Gastroesophageal sphincter (tissue), 4 donors: Measurements from ENCODE around the gene KCNJ1. TPM values are rescaled to one million over a fixed set of nuclear protein-coding genes. Genes with fewer than 3 reads are reported as not detected.

Experiments
- ATAC-seq: fragments of 150-250 bp; one replicate; pipeline ENCODE4 v1.9.1; 2016; ENCODE audit warnings: mild to moderate bottlenecking, moderate library complexity
- H3K27ac ChIP-seq, 4 donors: fragments of 200-600 bp; sonication (generic) in 3 of 4; 1 replicate in 3 of 4; 2 replicates in 1 of 4; pipeline ENCODE4 v1.5.1; 2016 to 2019
- H3K27me3 ChIP-seq: fragments of 200-600 bp; sonication (generic); one replicate; pipeline ENCODE4 v1.5.1; 2019
- H3K36me3 ChIP-seq, 2 donors: fragments of 200-600 bp; sonication (generic); one replicate each; pipeline ENCODE4 v1.5.1; 2019; ENCODE audit warnings: control low read depth in 1 of 2
- H3K4me1 ChIP-seq, 3 donors: fragments of 200-600 bp; sonication (generic); 1 replicate in 2 of 3; 2 replicates in 1 of 3; pipeline ENCODE4 v1.5.1; 2016 to 2019; ENCODE audit warnings: control low read depth in 2 of 3
- H3K4me3 ChIP-seq, 2 donors: fragments of 200-600 bp; sonication (generic); one replicate each; pipeline ENCODE4 v1.5.1; 2019; ENCODE audit warnings: mild to moderate bottlenecking in 1 of 2, moderate library complexity in 1 of 2
- H3K9me3 ChIP-seq, 3 donors: fragments of 200-600 bp; sonication (generic); one replicate each; pipeline ENCODE4 v1.5.1; 2017 to 2019; ENCODE audit warnings: control low read depth in 2 of 3
- CTCF ChIP-seq, 4 experiments: fragments of 200-600 bp in 2 of 4; fragments of 450-650 bp in 2 of 4; sonication (generic) in 1 of 4; IDR thresholded peaks; one replicate each; pipeline ENCODE4 v1.5.1; 2017 to 2019; ENCODE audit warnings: antibody characterized with exemption in 4 of 4, mild to moderate bottlenecking in 2 of 4, moderate library complexity in 2 of 4
- EP300 ChIP-seq: sonication (generic); formaldehyde crosslinking; IDR thresholded peaks from one replicate; pipeline ENCODE4 v1.6.1; 2017; ENCODE audit warnings: antibody characterized with exemption, mild to moderate bottlenecking
- POLR2A ChIP-seq, 2 donors: fragments of 450-650 bp; IDR thresholded peaks; one replicate each; pipeline ENCODE4 v1.6.1; 2017; ENCODE audit warnings: antibody characterized with exemption in 2 of 2, mild to moderate bottlenecking in 2 of 2, moderate library complexity in 1 of 2
- POLR2AphosphoS5 ChIP-seq: sonication (generic); formaldehyde crosslinking; IDR thresholded peaks from one replicate; pipeline ENCODE4 v1.6.1; 2017; ENCODE audit warnings: antibody characterized with exemption
- WGBS, 2 donors: methylation state at CpG; one replicate each; pipeline ENCODE4 v1.1.5; 2018; ENCODE audit warnings: low coverage in 1 of 2; 5-methylcytosine and 5-hydroxymethylcytosine counted together
- total RNA-seq, 4 donors: library from RNA; depleted of rRNA; stranded (reverse); fragments of >200 nt; gene quantifications; one replicate each; pipeline ENCODE4 v1.1.0, GENCODE V29; 2016

The KCNJ1 gene
- total RNA-seq, 4 donors from 2014 or later = 0.27 TPM; not detected in 3

- no peaks in the 10 kb centered on the region for H3K36me3 ChIP-seq
- no peaks in the 10 kb centered on the region for H3K27me3 ChIP-seq
- no peak for ATAC-seq
- H3K27ac ChIP-seq = no peak overlapping the region
- no peaks in the 10 kb centered on the region for H3K9me3 ChIP-seq
- TF ChIP-seq POLR2A (IDR thresholded peaks at IDR 0.05) (no peak), CTCF (IDR thresholded peaks at IDR 0.05) (no peak), POLR2AphosphoS5 (no peak), EP300 (no peak)
- no peak overlapping the region for H3K4me3 ChIP-seq
- no peaks in the 10 kb centered on the region for H3K4me1 ChIP-seq
- 94 to 100% methylated on average over 4 to 6 of the region's 10 CpGs for WGBS, 2 donors
Observed at GRCh38 chr11:128868841-128869671, 2.0 kb upstream of the KCNJ1 start.

DNA sequence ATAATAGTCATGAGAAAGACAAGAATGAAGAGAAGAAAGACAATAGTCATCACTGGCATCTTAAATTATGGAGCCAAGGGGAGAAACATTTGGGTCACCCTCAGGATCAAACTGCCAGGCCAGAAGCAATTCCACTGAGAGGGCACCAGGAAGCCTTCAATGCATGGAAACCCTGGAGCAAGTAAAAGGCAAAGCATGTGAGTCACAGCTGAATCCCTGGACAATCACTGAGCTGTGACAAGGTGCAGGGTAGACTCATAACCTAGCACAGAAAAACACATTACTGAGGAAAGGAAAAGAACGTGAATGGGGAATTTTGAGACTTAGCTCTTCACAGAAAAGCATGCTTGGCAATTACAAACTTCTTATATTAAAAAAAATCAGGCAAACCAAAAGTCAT lies 1.6 kb downstream of the KCNJ1 start:
- H3K36me3 ChIP-seq = no peaks in the 10 kb centered on the region
- no peak overlapping the region for H3K27ac ChIP-seq
- H3K4me1 ChIP-seq = no peaks in the 10 kb centered on the region
- TF ChIP-seq EP300 (no peak), CTCF (IDR thresholded peaks at IDR 0.05) (no peak), POLR2AphosphoS5 (no peak), POLR2A (IDR thresholded peaks at IDR 0.05) (no peak)
- H3K4me3 ChIP-seq = no peak overlapping the region
- H3K9me3 ChIP-seq = no peaks in the 10 kb centered on the region
- no peak for ATAC-seq
- H3K27me3 ChIP-seq = no peaks in the 10 kb centered on the region
- 84 to 88% methylated on average over 1 of the region's 1 CpG for WGBS, 2 donors

DNA sequence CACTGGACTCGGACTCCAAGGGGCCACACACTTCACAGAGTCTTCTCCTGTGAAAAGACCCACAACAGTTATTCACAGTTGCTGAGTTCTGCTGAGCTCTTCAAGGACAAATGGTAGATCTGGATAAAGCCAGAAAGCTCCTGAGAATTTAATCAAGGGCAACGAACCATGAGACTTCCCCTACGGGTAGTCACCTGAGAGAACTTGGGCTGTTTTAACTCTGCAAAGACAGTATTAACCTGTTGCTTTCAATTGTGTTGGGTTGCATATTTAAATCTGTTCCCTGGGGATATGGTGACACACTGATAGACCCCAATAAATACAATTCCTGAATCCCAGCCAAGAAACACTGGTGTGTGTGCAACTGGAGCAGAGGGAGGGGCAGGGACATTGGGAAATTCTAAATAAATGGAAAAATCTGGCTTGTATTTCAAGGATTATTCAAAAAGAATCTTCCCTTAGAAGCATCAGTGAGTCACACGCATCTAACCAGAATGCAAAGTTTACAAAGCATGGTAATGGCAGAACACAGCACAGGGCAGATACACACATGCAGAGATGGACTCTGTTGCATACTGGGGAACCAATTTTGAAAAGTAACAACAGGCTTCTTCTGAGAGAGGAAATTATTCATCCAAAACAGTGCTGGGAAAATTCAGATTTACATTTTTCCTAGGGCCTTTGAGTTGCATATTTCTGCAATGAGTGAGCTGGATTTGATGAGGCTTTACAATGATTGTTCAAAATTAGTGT lies 4.0 kb downstream of the KCNJ1 start:
- TF ChIP-seq POLR2AphosphoS5 (no peak), POLR2A (IDR thresholded peaks at IDR 0.05) (no peak), CTCF (IDR thresholded peaks at IDR 0.05) (no peak), EP300 (no peak)
- Histone ChIP-seq H3K27ac (no peak overlapping the region), H3K4me3 (no peak overlapping the region), H3K36me3 (no peaks in the 10 kb centered on the region), H3K9me3 (no peaks in the 10 kb centered on the region), H3K4me1 (no peaks in the 10 kb centered on the region), H3K27me3 (no peaks in the 10 kb centered on the region)
- ATAC-seq = no peak
- WGBS, 2 donors = 61 to 80% methylated on average over 2 to 3 of the region's 4 CpGs

- Histone ChIP-seq H3K9me3 (no peaks in the 10 kb centered on the region), H3K4me3 (no peak overlapping the region), H3K4me1 (no peaks in the 10 kb centered on the region), H3K27ac (no peak overlapping the region), H3K36me3 (no peaks in the 10 kb centered on the region), H3K27me3 (no peaks in the 10 kb centered on the region)
- WGBS, 2 donors = 96% methylated on average over 4 of the region's 9 CpGs; no CpG with 5 or more reads in 1 of the 2 donors
- TF ChIP-seq POLR2AphosphoS5 (no peak), EP300 (no peak), POLR2A (IDR thresholded peaks at IDR 0.05) (no peak), CTCF (IDR thresholded peaks at IDR 0.05) (no peak)
- no peak for ATAC-seq
Observed at GRCh38 chr11:128862406-128862805, 4.7 kb downstream of the KCNJ1 start.
